ENCODE results near the gene NR1H2. TPM values are rescaled to one million over a fixed set of nuclear protein-coding genes. Genes with fewer than 3 reads are reported as not detected.

Gene NR1H2
- total RNA-seq, 3 donors from 2014 or later, result 69.7 to 99.5 (median 85.0) TPM

DNA sequence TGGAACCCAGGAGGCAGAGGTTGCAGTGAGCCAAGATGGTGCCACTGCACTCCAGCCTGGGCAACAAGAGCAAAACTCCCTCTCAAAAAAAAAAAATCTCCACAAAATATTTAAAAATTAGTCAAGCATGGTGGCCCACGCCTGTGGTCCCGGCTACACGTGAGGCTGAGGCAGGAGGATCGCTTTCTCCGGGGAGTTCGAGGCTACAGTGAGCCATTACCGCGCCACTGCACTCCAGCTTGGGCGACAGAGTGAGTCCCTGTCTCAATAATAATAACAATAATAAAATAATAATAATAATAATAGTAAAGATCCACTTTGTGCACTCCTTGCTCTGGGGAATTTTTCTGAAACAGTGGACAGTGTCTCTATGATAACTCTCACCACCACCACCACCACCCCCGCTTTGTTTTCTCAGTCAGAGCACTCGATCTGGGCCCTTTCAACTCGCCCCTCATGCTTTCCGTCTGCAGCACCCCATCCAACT lies 19.5 kb upstream of the NR1H2 start:
- Histone ChIP-seq H3K9me3 (no peaks in the 10 kb centered on the region), H3K36me3 (ENCODE audit: low read depth) (no peaks in the 10 kb centered on the region), H3K4me3 (no peak overlapping the region), H3K4me1 (ENCODE audit: low read depth) (no peaks in the 10 kb centered on the region)
- DNase-seq, result no peak
- no peak for ATAC-seq
- intact Hi-C loops (cut with DNase I, micrococcal nuclease), result no loop called here
- TF ChIP-seq, protein P1, sequence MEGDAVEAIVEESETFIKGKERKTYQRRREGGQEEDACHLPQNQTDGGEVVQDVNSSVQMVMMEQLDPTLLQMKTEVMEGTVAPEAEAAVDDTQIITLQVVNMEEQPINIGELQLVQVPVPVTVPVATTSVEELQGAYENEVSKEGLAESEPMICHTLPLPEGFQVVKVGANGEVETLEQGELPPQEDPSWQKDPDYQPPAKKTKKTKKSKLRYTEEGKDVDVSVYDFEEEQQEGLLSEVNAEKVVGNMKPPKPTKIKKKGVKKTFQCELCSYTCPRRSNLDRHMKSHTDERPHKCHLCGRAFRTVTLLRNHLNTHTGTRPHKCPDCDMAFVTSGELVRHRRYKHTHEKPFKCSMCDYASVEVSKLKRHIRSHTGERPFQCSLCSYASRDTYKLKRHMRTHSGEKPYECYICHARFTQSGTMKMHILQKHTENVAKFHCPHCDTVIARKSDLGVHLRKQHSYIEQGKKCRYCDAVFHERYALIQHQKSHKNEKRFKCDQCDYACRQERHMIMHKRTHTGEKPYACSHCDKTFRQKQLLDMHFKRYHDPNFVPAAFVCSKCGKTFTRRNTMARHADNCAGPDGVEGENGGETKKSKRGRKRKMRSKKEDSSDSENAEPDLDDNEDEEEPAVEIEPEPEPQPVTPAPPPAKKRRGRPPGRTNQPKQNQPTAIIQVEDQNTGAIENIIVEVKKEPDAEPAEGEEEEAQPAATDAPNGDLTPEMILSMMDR (IDR thresholded peaks at IDR 0.05), result no peak

DNA sequence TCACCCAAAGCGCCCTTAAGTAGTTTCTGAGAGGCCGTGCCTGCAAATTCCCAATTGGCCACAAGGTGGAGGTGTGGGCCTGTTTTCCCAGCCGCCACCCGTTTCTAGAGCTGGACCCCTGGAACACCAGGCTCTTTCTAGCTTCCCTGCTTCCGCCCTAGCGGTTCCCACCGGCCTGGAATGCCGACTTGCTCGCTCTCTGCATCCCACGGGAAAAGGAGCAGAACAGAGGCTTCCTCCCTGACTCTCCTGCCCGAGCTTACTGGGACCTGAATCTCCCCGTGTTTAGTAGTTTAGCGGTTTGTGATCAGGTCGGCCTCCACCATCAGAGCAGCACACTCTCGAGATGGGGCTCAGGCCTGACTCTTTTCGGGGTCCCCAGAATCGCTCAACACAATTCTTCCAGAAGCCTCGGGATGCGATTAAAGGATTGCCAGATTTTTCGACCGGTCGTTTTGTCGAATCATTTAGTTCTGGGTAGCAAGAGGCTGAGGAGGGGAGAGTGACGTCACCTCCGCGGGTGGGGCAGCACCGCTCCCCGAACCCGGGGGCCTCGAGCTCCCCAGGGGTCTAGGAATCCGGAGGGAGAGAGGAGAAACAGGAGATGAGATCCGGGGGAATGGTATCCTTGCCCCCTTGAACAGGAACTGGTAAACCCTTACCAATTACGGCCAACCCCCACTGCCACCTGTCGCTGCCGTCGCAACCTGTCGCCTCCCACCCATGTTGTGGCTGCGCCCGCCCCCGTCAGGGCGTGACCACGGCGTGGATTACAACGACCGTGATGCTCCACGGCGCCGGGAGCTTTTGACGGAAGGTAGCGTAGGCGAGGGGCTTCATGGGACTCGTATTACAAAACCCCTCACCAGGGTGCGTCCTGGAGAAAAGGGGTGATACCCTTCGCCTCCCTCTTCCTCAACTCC lies 18.8 kb upstream of the NR1H2 start:
- Histone ChIP-seq H3K9me3 (no peaks in the 10 kb centered on the region), H3K4me3 (no peak overlapping the region), H3K36me3 (ENCODE audit: low read depth) (no peaks in the 10 kb centered on the region), H3K4me1 (ENCODE audit: low read depth) (no peaks in the 10 kb centered on the region)
- intact Hi-C loops (cut with DNase I, micrococcal nuclease), result no loop called here
- TF ChIP-seq, protein P1 (IDR thresholded peaks at IDR 0.05), result peak; percentile 85
- ATAC-seq, result peak; percentile 85
- DNase-seq, result peak; percentile 85 to 90 (median 87)

DNA sequence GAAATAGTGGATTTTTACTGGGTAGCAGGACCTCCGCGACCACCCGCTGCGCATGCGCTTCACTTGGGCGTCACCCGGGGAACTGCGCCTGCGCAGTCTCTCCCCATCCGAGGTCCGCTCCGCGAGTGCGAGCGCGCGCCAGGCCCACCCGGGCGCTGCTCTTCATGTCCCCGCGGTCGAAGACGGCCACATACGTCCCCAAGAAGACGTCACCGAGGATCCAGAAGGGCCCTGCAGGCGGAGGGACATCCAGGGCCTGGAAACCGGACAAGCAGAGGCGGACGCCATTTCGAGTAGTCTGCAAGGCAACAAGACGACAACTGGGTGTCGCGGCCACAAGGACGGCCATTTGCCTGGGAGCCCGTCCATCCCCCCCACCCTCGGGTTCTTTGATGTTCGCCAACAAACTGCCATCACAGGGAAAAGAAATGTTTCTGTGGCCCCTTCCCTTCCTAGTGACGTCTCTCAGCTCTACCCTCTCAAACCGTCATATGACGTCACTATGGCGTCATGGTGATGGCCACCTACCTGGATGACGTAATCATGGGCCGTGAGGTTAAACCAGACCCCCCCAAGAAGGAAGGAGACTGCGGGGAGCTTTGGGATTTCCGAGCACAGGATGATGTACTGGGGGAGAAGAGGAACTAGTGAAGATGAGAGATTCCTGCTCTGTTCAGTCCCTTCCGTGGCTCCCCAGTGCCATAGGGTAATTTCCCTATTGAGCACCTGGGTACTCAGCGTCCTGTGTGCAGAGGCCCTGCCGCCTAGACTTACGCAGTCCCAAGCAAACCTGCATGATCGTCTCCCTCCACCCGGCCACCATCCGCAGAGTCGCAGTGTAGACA lies 17.6 kb upstream of the NR1H2 start:
- TF ChIP-seq, protein P1 (IDR thresholded peaks at IDR 0.05), result no peak
- intact Hi-C loops (cut with DNase I, micrococcal nuclease), result no loop called here
- ATAC-seq (peak; percentile 51), DNase-seq (peak; percentile 55 to 81 (median 80))
- Histone ChIP-seq H3K4me3 (peak overlapping the region; percentile 6), H3K36me3 (ENCODE audit: low read depth) (no peaks in the 10 kb centered on the region), H3K4me1 (ENCODE audit: low read depth) (no peaks in the 10 kb centered on the region), H3K9me3 (no peaks in the 10 kb centered on the region)

DNA sequence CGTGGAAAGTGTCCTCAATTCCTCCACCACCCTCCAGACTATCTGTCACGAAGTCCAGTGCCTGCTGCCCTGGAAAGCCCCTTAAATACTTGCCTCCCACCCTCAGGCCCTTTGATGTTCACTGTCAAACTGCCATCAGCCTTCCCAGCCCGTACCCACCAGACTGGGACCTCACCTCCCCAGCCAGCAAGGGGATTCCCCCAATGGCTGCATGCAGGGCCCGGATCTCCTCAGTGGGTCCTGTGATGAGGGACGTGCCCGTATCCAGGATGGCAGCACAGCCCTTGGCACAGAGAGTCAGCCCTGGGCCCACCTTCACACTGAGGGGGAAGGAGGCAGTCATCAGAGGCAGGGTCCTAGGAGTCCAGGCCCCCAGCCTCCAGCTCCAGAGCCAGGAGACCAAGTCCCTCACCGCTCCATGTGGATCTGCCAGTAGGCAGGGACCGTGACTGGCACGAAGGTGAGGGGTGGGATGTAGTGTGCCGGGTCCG lies 16.9 kb upstream of the NR1H2 start:
- Histone ChIP-seq H3K36me3 (ENCODE audit: low read depth) (no peaks in the 10 kb centered on the region), H3K4me3 (no peak overlapping the region), H3K4me1 (ENCODE audit: low read depth) (no peaks in the 10 kb centered on the region), H3K9me3 (no peaks in the 10 kb centered on the region)
- TF ChIP-seq, protein P1 (IDR thresholded peaks at IDR 0.05), result no peak
- intact Hi-C loops (cut with DNase I, micrococcal nuclease), result no loop called here
- DNase-seq (no peak), ATAC-seq (no peak)

DNA sequence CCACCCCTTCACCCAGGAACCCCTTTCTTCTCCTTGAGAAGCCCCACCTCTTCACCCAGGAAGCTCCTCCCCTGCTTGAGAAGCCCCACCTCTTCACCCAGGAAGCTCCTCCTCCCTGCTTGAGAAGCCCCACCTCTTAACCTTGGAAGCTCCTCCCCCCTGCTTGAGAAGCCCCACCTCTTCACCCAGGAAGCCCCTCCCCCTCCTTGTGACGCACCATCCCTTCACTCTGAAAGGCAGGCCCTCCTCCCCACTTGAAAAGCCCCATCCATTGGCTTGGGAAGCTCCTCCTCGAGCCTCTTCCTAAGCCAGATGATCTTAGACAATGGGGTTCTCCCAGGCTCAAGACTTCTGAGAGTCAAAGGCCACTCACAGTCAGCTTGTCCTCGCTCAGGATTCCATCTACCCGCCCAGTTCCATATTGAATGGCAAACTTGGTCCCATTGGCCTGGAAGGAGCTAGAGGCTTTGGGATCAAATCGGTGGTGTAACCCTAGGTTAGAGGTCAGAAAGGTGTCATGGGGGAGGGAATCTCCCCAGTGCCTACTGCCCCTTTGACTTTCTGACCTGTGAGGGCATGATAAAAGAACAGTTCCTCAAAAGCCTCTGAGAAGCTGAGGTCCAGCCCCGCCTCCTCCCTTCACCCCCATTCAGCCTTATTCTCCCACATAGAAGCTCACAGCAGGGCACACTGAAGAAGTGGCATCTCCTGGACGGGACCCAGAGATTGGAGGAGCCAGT lies 14.8 kb upstream of the NR1H2 start:
- Histone ChIP-seq H3K4me3 (no peak overlapping the region), H3K9me3 (no peaks in the 10 kb centered on the region), H3K4me1 (ENCODE audit: low read depth) (no peaks in the 10 kb centered on the region), H3K36me3 (ENCODE audit: low read depth) (no peaks in the 10 kb centered on the region)
- no peak for ATAC-seq
- intact Hi-C loops (cut with DNase I, micrococcal nuclease), result loop anchor here in 1 of 2 donors (10.0 kb wide), 2 partner anchors 53 to 103 kb away; partner anchors contain the start of gene SPIB
- TF ChIP-seq, protein P1 (IDR thresholded peaks at IDR 0.05), result no peak
- no peak for DNase-seq

All from mucosa of descending colon (tissue), 3 donors.